PC-3 (cell line): ENCODE data around the gene GZF1. TPM values are rescaled to one million over a fixed set of nuclear protein-coding genes. Genes with fewer than 3 reads are reported as not detected.

Experiments
- ATAC-seq: fragments of 200-7000 bp; cut with Tn5 transposase; 2 replicates; pipeline ENCODE4 v1.9.1; 2020; ENCODE audit warnings: mild to moderate bottlenecking, moderate library complexity
- BruUV-seq: library from RNA; stranded (reverse); fragments of 400-500 nt; replicated peaks from 2 replicates; lab custom pipeline; 2021; lab: Mats Ljungman, UMichigan
- CTCF ChIA-PET: fragments of 300-600 bp; sonication (Branson Sonifier 250); formaldehyde crosslinking; loops from one replicate; lab custom pipeline; 2022; ENCODE audit warnings: antibody characterized with exemption; lab: Charles Lee
- POLR2A ChIA-PET: fragments of 300-600 bp; sonication (Branson Sonifier 250); formaldehyde crosslinking; loops from one replicate; lab custom pipeline; 2022; ENCODE audit warnings: antibody characterized with exemption; ENCODE audit not compliant: unreplicated experiment; lab: Charles Lee
- DNase-seq: peaks from one replicate; pipeline ENCODE4 v3.0.0-alpha.2; 2015
- H2AFZ ChIP-seq: fragments of 300-600 bp; sonication (generic); 2 replicates; pipeline ENCODE4 v1.6.0; 2016; ENCODE audit warnings: antibody characterized with exemption, low read length
- H3F3A ChIP-seq: fragments of 300-600 bp; sonication (generic); one replicate; pipeline ENCODE4 v1.6.0; 2017; ENCODE audit warnings: antibody characterized with exemption, low read length, control low read depth, mild to moderate bottlenecking; ENCODE audit not compliant: unreplicated experiment
- H3K27ac ChIP-seq: fragments of 300-600 bp; sonication (generic); 2 replicates; pipeline ENCODE4 v1.5.1; 2016; ENCODE audit warnings: mild to moderate bottlenecking, low read length
- H3K27me3 ChIP-seq: fragments of 300-600 bp; sonication (generic); 2 replicates; pipeline ENCODE4 v1.6.1; 2016; ENCODE audit warnings: low read length, mixed read lengths
- H3K36me3 ChIP-seq: fragments of 300-600 bp; sonication (generic); 2 replicates; pipeline ENCODE4 v1.6.1; 2016; ENCODE audit warnings: low read depth, mixed run types, low read length, mixed read lengths
- H3K4me1 ChIP-seq: fragments of 300-600 bp; sonication (generic); 2 replicates; pipeline ENCODE4 v1.5.1; 2016; ENCODE audit warnings: low read length; ENCODE audit not compliant: insufficient read depth
- H3K4me2 ChIP-seq: fragments of 300-600 bp; sonication (generic); 2 replicates; pipeline ENCODE4 v1.6.0; 2016; ENCODE audit warnings: low read length
- H3K4me3 ChIP-seq: fragments of 300-600 bp; sonication (generic); 2 replicates; pipeline ENCODE4 v1.5.1; 2016; ENCODE audit warnings: mild to moderate bottlenecking, low read length, mixed read lengths
- H3K79me2 ChIP-seq: fragments of 300-600 bp; sonication (generic); 2 replicates; pipeline ENCODE4 v1.6.1; 2017; ENCODE audit warnings: low read length, mixed read lengths
- H3K9ac ChIP-seq: fragments of 300-600 bp; sonication (generic); 2 replicates; pipeline ENCODE4 v1.6.0; 2016; ENCODE audit warnings: mild to moderate bottlenecking, low read length
- H3K9me2 ChIP-seq: fragments of 300-600 bp; sonication (generic); replicated peaks from 2 replicates; pipeline ENCODE4 v1.6.1; 2016; ENCODE audit warnings: mixed run types, low read length, mixed read lengths
- H3K9me3 ChIP-seq: fragments of 300-600 bp; sonication (generic); 2 replicates; pipeline ENCODE4 v1.6.1; 2016; ENCODE audit warnings: low read length, mixed read lengths
- H4K20me1 ChIP-seq: fragments of 300-600 bp; sonication (generic); 2 replicates; pipeline ENCODE4 v1.6.1; 2016; ENCODE audit warnings: low read length, mixed read lengths
- EZH2 ChIP-seq: fragments of 300-600 bp; sonication (generic); IDR thresholded peaks from one replicate; pipeline ENCODE4 v1.6.1; 2017; ENCODE audit warnings: antibody characterized with exemption, mild to moderate bottlenecking, low read length; ENCODE audit not compliant: unreplicated experiment
- EZH2phosphoT487 ChIP-seq: fragments of 300-600 bp; sonication (generic); IDR thresholded peaks from 2 replicates; pipeline ENCODE4 v1.6.1; 2018; ENCODE audit warnings: mild to moderate bottlenecking, antibody characterized with exemption, low read length, borderline replicate concordance
- intact Hi-C: fragments of 100-400 bp; cut with micrococcal nuclease; formaldehyde crosslinking; loops from 2 replicates; pipeline ENCODE4 v1.9.0; 2023
- total RNA-seq: library from RNA; depleted of rRNA; stranded (reverse); fragments of >200 nt; gene quantifications from 2 replicates; pipeline ENCODE4 v1.2.3, GENCODE V29; 2014
- TF ChIP-seq, protein P1 (sequence below): fragments of 300-600 bp; sonication (generic); conservative IDR thresholded peaks from 2 replicates; pipeline ENCODE4 v1.5.1; 2017; ENCODE audit warnings: antibody characterized with exemption, low read depth, mild to moderate bottlenecking, low read length

Gene GZF1
- total RNA-seq, 1 experiment from 2014 or later: 16.0 TPM

DNA sequence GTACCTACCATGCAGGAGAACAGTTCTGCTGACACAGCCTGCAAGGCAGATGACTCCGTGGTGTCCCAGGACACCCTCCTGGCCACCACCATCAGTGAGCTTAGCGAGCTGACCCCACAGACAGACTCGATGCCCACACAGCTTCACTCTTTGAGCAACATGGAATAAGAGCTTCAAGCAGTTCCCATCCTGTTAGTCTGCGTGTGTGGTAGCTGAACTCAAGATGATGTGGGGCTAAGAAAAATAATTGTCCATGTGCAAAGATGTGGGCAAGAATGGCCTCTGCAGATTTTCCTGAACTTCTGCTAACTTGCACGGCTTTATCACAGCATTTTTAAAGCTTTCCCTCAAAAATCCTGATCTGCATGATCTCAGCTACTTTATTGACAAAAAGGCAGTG is 8.3 kb downstream of the GZF1 start:
- ATAC-seq (no peak), DNase-seq (no peak)
- Histone ChIP-seq H3K27me3 (no peaks in the 10 kb centered on the region), H3K79me2 (peaks cover 53% of the 10 kb centered on the region), H4K20me1 (peaks cover 25% of the 10 kb centered on the region), H3K4me1 (peaks cover 32% of the 10 kb centered on the region), H3K4me3 (no peak overlapping the region), H3K4me2 (no peak overlapping the region), H2AFZ (no peak overlapping the region), H3K36me3 (peaks cover 56% of the 10 kb centered on the region; the same call in 1 of the 2 replicates), H3F3A (no peaks in the 10 kb centered on the region), H3K9ac (no peak overlapping the region), H3K27ac (no peak overlapping the region), H3K9me2 (no peaks in the 10 kb centered on the region), H3K9me3 (no peaks in the 10 kb centered on the region)
- ChIA-PET CTCF (no interaction called here), POLR2A (no interaction called here)
- no TSS peak for BruUV-seq
- intact Hi-C loops: no loop called here
- TF ChIP-seq, protein P1, sequence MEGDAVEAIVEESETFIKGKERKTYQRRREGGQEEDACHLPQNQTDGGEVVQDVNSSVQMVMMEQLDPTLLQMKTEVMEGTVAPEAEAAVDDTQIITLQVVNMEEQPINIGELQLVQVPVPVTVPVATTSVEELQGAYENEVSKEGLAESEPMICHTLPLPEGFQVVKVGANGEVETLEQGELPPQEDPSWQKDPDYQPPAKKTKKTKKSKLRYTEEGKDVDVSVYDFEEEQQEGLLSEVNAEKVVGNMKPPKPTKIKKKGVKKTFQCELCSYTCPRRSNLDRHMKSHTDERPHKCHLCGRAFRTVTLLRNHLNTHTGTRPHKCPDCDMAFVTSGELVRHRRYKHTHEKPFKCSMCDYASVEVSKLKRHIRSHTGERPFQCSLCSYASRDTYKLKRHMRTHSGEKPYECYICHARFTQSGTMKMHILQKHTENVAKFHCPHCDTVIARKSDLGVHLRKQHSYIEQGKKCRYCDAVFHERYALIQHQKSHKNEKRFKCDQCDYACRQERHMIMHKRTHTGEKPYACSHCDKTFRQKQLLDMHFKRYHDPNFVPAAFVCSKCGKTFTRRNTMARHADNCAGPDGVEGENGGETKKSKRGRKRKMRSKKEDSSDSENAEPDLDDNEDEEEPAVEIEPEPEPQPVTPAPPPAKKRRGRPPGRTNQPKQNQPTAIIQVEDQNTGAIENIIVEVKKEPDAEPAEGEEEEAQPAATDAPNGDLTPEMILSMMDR: no peak
- TF ChIP-seq EZH2phosphoT487 (no peak), EZH2 (no peak)

DNA sequence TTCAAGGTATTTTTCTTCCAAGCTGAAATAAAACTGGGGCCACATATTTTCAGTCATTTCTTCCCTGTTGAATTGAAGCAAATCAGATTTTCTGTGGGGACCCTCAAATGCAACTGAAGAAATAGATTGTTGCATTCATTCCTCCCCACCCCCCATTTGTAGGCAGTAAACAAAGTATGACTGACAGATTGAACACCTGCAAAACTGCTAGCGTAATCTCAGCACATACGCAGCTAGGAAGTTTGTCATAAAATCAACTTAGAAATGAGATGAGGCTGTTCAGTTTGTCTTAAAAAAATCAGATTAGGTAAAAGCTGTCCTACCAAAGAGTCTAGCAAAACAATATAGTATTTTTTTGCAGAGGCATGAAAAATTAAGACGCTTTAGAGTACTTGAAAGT is 8.9 kb downstream of the GZF1 start:
- no TSS peak for BruUV-seq
- Histone ChIP-seq H3K79me2 (peaks cover 47% of the 10 kb centered on the region), H2AFZ (no peak overlapping the region), H3K9me2 (no peaks in the 10 kb centered on the region), H3K4me3 (no peak overlapping the region), H3K27ac (no peak overlapping the region), H3F3A (no peaks in the 10 kb centered on the region), H3K4me2 (no peak overlapping the region), H3K36me3 (peaks cover 62% of the 10 kb centered on the region), H3K9me3 (no peaks in the 10 kb centered on the region), H3K4me1 (peaks cover 31% of the 10 kb centered on the region), H3K27me3 (no peaks in the 10 kb centered on the region), H4K20me1 (peaks cover 24% of the 10 kb centered on the region), H3K9ac (no peak overlapping the region)
- CTCF ChIA-PET: no interaction called here
- ATAC-seq: no peak
- TF ChIP-seq EZH2 (no peak), EZH2phosphoT487 (no peak)
- TF ChIP-seq, protein P1: no peak
- no peak for DNase-seq
- POLR2A ChIA-PET: no interaction called here
- intact Hi-C loops: no loop called here

DNA sequence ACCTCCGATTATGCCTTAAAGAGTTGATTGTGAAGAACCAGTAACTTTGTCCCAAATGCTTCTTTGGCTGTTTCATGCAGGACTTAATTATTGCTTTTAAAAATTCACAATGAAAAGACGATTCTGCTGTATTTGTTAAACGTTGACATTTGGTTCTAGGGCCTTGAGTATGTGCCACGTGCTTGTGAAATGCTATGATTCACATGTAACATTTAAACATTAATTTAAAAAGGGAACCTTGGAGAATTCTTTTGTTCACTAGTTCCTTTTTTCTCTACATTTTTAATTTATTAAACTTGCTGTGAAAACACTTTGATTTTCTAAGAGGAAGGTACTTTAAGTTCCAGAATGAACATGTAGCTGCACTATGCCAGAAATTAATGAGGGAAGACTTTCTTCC is 9.5 kb downstream of the GZF1 start:
- BruUV-seq: no TSS peak
- POLR2A ChIA-PET: no interaction called here
- no peak overlapping the region for H3K9ac ChIP-seq
- no peak for DNase-seq
- H3K4me2 ChIP-seq: no peak overlapping the region
- no peaks in the 10 kb centered on the region for H3K9me2 ChIP-seq
- intact Hi-C loops: no loop called here
- no peak overlapping the region for H2AFZ ChIP-seq
- ATAC-seq: no peak
- H3K36me3 ChIP-seq: peaks cover 66% of the 10 kb centered on the region
- CTCF ChIA-PET: no interaction called here
- H3K4me1 ChIP-seq: peaks cover 25% of the 10 kb centered on the region
- no peak overlapping the region for H3K4me3 ChIP-seq
- TF ChIP-seq, protein P1: no peak
- no peak for TF ChIP-seq EZH2
- H3K9me3 ChIP-seq: no peaks in the 10 kb centered on the region
- H3K27ac ChIP-seq: no peak overlapping the region
- H3F3A ChIP-seq: no peaks in the 10 kb centered on the region
- peaks cover 40% of the 10 kb centered on the region for H3K79me2 ChIP-seq
- H3K27me3 ChIP-seq: no peaks in the 10 kb centered on the region
- peaks cover 18% of the 10 kb centered on the region for H4K20me1 ChIP-seq
